Type B pancreatic cell (in vitro differentiated cells): Measurements from ENCODE around the gene STAG2. TPM values are rescaled to one million over a fixed set of nuclear protein-coding genes. Genes with fewer than 3 reads are reported as not detected.

Experiments
- DNase-seq: peaks from one replicate; pipeline ENCODE4 v3.0.0; 2021; ENCODE audit warnings: mixed read lengths; ENCODE audit not compliant: unreplicated experiment; ENCODE audit errors: extremely low spot score
- H3K27ac Mint-ChIP-seq: 2 replicates; pipeline ENCODE4 v1.8.0; 2021; ENCODE audit warnings: mild to moderate bottlenecking, mixed read lengths
- H3K27me3 Mint-ChIP-seq: 2 replicates; pipeline ENCODE4 v1.8.0; 2021; ENCODE audit warnings: mixed read lengths
- H3K36me3 Mint-ChIP-seq: 2 replicates; pipeline ENCODE4 v1.8.0; 2021; ENCODE audit warnings: mixed read lengths
- H3K4me1 Mint-ChIP-seq: one replicate; pipeline ENCODE4 v1.8.0; 2021; ENCODE audit warnings: mixed read lengths; ENCODE audit not compliant: unreplicated experiment
- H3K4me3 Mint-ChIP-seq: 2 replicates; pipeline ENCODE4 v1.8.0; 2021; ENCODE audit warnings: mild to moderate bottlenecking, mixed read lengths
- H3K9me3 Mint-ChIP-seq: 2 replicates; pipeline ENCODE4 v1.8.0; 2021; ENCODE audit warnings: mixed read lengths
- total RNA-seq: library from RNA; stranded (reverse); gene quantifications from 2 replicates; pipeline ENCODE4 v1.2.1, GENCODE V29; 2021; ENCODE audit warnings: low replicate concordance
- TF ChIP-seq, protein P1 (sequence below): fragments of 200-600 bp; sonication (generic); conservative IDR thresholded peaks from 2 replicates; pipeline ENCODE4 v1.5.0; 2021; ENCODE audit warnings: antibody characterized with exemption, mild to moderate bottlenecking

Gene STAG2
- total RNA-seq, 1 donor from 2014 or later = 62.5 TPM

DNA sequence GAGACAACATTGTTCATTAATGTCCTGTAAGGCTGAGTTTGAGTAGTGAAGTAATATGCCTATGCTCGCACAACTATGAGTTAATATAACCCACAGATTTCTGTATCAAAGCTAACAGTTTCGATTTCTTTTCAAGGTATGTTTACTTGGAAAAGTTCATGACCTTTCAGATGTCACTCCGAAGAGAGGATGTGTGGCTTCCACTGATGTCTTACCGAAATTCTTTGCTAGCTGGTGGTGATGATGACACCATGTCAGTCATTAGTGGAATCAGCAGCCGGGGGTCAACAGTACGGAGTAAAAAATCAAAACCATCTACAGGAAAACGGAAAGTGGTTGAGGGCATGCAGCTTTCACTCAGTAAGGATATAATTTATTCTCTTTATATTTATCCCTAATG lies 124.9 kb downstream of the STAG2 start:
- H3K9me3 Mint-ChIP-seq = no peaks in the 10 kb centered on the region

DNA sequence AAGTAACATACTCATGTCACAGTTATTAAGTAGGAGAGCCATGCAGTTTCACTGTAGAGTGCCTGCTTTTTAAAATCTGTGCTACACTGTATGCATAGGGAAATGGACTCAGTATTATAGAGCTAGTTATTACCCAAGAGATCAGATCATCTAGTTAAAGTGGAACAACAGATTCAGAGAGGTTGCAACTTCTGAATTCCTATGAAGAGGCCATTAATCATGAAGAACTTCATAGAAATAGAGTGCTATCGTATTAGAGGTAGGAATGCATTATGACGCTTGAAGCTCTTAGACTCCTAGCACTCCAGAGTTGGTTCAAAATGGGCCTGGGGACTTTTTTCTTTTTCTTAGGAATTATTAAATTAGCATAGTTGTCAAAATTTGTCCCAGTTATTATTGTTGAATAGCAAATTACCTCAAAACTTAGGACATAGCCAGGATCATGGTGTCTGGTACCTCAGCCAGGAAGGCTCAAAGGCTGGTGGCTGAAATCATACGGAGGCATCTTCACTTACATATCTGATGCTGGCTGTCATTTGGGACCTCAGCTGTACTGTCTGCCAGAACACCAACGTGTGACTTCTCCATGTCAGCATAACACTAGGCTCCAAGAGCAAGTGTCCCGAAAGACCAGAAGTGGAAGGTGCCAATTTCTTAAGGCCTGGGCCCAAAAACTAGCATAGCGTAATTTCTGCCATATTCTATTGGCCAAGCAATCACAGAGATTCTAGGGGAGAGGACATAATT lies 125.7 kb downstream of the STAG2 start:
- Mint-ChIP-seq H3K27ac (no peak overlapping the region), H3K36me3 (peaks cover 37% of the 10 kb centered on the region), H3K4me1 (no peaks in the 10 kb centered on the region), H3K9me3 (no peaks in the 10 kb centered on the region), H3K4me3 (no peak overlapping the region), H3K27me3 (no peaks in the 10 kb centered on the region)
- TF ChIP-seq, protein P1, sequence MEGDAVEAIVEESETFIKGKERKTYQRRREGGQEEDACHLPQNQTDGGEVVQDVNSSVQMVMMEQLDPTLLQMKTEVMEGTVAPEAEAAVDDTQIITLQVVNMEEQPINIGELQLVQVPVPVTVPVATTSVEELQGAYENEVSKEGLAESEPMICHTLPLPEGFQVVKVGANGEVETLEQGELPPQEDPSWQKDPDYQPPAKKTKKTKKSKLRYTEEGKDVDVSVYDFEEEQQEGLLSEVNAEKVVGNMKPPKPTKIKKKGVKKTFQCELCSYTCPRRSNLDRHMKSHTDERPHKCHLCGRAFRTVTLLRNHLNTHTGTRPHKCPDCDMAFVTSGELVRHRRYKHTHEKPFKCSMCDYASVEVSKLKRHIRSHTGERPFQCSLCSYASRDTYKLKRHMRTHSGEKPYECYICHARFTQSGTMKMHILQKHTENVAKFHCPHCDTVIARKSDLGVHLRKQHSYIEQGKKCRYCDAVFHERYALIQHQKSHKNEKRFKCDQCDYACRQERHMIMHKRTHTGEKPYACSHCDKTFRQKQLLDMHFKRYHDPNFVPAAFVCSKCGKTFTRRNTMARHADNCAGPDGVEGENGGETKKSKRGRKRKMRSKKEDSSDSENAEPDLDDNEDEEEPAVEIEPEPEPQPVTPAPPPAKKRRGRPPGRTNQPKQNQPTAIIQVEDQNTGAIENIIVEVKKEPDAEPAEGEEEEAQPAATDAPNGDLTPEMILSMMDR = no peak
- no peak for DNase-seq

More for the DNA sequence above, 124.9 kb downstream of the STAG2 start:
- Mint-ChIP-seq H3K36me3 (peaks cover 34% of the 10 kb centered on the region), H3K27ac (no peak overlapping the region), H3K4me1 (no peaks in the 10 kb centered on the region), H3K27me3 (no peaks in the 10 kb centered on the region), H3K4me3 (no peak overlapping the region)
- TF ChIP-seq, protein P1 = no peak
- DNase-seq = no peak

DNA sequence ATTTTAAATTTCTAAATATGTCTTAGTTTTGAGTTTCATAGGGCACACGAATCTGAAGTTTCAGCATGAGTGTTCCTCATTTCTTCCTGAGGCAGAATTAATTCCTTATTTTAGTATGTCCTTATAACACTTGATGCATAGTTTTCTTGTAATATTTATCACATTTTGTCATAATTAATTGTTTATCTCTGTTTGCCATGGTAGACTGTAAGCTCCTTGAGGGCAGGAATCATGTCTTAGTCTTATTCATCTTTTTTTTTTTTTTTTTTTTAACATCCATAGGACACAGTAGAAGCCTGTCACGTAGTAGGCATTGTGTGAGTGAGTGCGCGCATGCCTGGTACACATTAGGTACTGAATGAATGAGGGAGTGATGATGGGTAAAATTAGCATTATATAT lies 131.7 kb downstream of the STAG2 start:
- TF ChIP-seq, protein P1 = no peak
- Mint-ChIP-seq H3K9me3 (no peaks in the 10 kb centered on the region), H3K4me1 (no peaks in the 10 kb centered on the region), H3K27ac (no peak overlapping the region), H3K4me3 (no peak overlapping the region), H3K36me3 (peaks cover 24% of the 10 kb centered on the region), H3K27me3 (no peaks in the 10 kb centered on the region)
- DNase-seq = no peak

DNA sequence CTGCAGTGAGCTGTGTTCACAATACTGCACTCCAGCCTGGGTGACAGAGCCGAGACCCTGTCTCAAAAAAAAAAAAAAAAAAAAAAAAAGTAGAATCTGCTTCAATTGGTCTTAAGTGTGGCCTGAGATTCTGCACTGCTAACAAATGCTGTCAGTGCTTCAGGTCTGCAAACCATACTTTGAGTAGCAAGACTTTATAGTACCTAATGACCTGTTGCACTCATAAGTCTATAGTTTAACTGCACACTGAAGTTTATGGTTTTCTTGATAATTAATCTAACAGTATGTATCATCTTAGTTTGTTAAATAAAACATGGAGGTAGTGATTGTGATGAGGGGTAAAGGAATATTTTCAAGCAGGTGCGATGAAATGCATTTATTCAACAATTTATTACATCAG lies 135.6 kb downstream of the STAG2 start:
- Mint-ChIP-seq H3K9me3 (no peaks in the 10 kb centered on the region), H3K4me1 (no peaks in the 10 kb centered on the region), H3K27me3 (no peaks in the 10 kb centered on the region), H3K36me3 (peaks cover 7% of the 10 kb centered on the region), H3K27ac (no peak overlapping the region), H3K4me3 (no peak overlapping the region)
- DNase-seq = no peak
- TF ChIP-seq, protein P1 = no peak

DNA sequence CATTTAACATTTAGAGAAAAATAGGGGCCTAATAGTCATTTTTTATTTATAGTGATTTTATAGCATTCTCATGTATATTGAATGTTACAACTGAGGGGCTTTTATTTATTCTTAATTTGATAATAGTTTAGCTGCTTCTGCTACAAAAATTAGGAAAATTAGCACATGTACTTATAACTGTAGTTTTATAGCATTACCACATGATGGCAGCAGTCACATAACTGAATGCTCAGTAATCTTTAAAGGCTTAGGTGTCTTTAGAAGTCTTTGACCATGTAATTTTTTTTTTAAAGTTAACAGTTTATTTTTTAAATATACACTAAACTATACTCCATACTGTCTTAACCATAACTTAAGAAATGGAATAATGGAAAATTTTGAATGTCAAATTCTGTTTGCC lies 136.6 kb downstream of the STAG2 start:
- Mint-ChIP-seq H3K9me3 (no peaks in the 10 kb centered on the region), H3K4me3 (no peak overlapping the region), H3K4me1 (no peaks in the 10 kb centered on the region), H3K27me3 (no peaks in the 10 kb centered on the region), H3K27ac (no peak overlapping the region), H3K36me3 (peaks cover 5% of the 10 kb centered on the region)
- TF ChIP-seq, protein P1 = peak; percentile 87
- no peak for DNase-seq
